K562 (cell line): ENCODE results near the gene ZRANB1. TPM values are rescaled to one million over a fixed set of nuclear protein-coding genes. Genes with fewer than 3 reads are reported as not detected.

Experiments
- ATAC-seq: fragments of 200-7000 bp; cut with Tn5 transposase; 3 replicates; pipeline ENCODE4 v1.9.1; 2020; ENCODE audit warnings: moderate library complexity
- BruUV-seq: library from RNA; stranded (reverse); fragments of 400-500 nt; replicated peaks from 2 replicates; lab custom pipeline; 2021; lab: Mats Ljungman, UMichigan
- CTCF ChIA-PET: fragments of 300-600 bp; formaldehyde crosslinking; extraction: SDS; loops from one replicate; lab custom pipeline; 2021; ENCODE audit warnings: low intra/inter-chr PET ratio; lab: Yijun Ruan, JAX
- POLR2A ChIA-PET: fragments of 300-600, 350-650 bp; sonication (Branson Sonifier 250); formaldehyde crosslinking; extraction: SDS; loops from one replicate; lab custom pipeline; 2021; ENCODE audit warnings: antibody characterized with exemption, inconsistent platforms; lab: Yijun Ruan, JAX
- DNase-seq, 4 experiments: peaks; one replicate each; pipeline versions ENCODE4 v3.0.0 to v3.0.0-alpha.2; 2011 to 2018; ENCODE audit warnings: low spot score in 3 of 4, mixed read lengths in 3 of 4; ENCODE audit errors: extremely low read depth in 1 of 4
- FAIRE-seq: peaks from 2 replicates; lab custom pipeline; 2011; peaks lifted over from hg19 to GRCh38; lab: Jason Lieb, UNC
- H2AFZ ChIP-seq: 2 replicates; pipeline ENCODE4 v1.6.0; 2011; ENCODE audit warnings: low read depth, low read length, control low read depth, inconsistent platforms
- H3K27ac ChIP-seq: fragments of 200-600 bp; 3 replicates; pipeline ENCODE4 v1.8.0; 2011; ENCODE audit warnings: low read depth, mild to moderate bottlenecking, control low read depth, inconsistent platforms, low read length, moderate library complexity, mixed read lengths; ENCODE audit errors: extremely low read depth
- H3K27me3 ChIP-seq, 2 experiments: fragments of 300-600 bp in 1 of 2; 2 replicates in 1 of 2; 3 replicates in 1 of 2; pipeline versions ENCODE4 v1.6.0 to v1.8.0; 2011; ENCODE audit warnings: inconsistent platforms in 2 of 2, low read length in 2 of 2, mild to moderate bottlenecking in 1 of 2, mixed read lengths in 1 of 2, moderate library complexity in 1 of 2; ENCODE audit not compliant: control insufficient read depth in 2 of 2, insufficient read depth in 2 of 2
- H3K36me3 ChIP-seq: fragments of 300-600 bp; 3 replicates; pipeline ENCODE4 v1.8.0; 2011; ENCODE audit warnings: mild to moderate bottlenecking, low read length, inconsistent platforms; ENCODE audit not compliant: control insufficient read depth, insufficient read depth
- H3K4me1 ChIP-seq, 2 experiments: fragments of 200-600 bp in 1 of 2; replicated peaks in 1 of 2; 2 replicates in 1 of 2; 3 replicates in 1 of 2; pipeline versions ENCODE4 v1.5.1 to v1.8.0; 2011; ENCODE audit warnings: inconsistent platforms in 2 of 2, low read length in 2 of 2, mild to moderate bottlenecking in 1 of 2, mixed read lengths in 1 of 2, moderate library complexity in 1 of 2; ENCODE audit not compliant: control insufficient read depth in 2 of 2, insufficient read depth in 2 of 2
- H3K4me2 ChIP-seq: 2 replicates; pipeline ENCODE4 v1.6.1; 2011; ENCODE audit warnings: low read length, control low read depth, inconsistent platforms, mixed read lengths; ENCODE audit not compliant: insufficient read depth
- H3K4me3 ChIP-seq: fragments of 200-600 bp; sonication (generic), shearing (Covaris generic); 2 replicates; pipeline ENCODE4 v1.5.1; 2016; ENCODE audit warnings: control low read depth, inconsistent platforms
- H3K79me2 ChIP-seq: fragments of 200-600 bp; 3 replicates; pipeline ENCODE4 v1.8.0; 2011; ENCODE audit warnings: low read length, inconsistent platforms; ENCODE audit not compliant: control insufficient read depth, insufficient read depth
- H3K9ac ChIP-seq, 2 experiments: 2 replicates each; pipeline versions ENCODE4 v1.6.0 to v1.6.1; 2011; ENCODE audit warnings: low read depth in 2 of 2, low read length in 2 of 2, control low read depth in 1 of 2, inconsistent platforms in 1 of 2, mild to moderate bottlenecking in 1 of 2, mixed read lengths in 1 of 2; ENCODE audit not compliant: insufficient read depth in 1 of 2
- H3K9me1 ChIP-seq: one replicate; pipeline ENCODE4 v1.6.0; 2011; ENCODE audit warnings: inconsistent platforms, mild to moderate bottlenecking, low read length, moderate library complexity; ENCODE audit not compliant: control insufficient read depth, insufficient read depth
- H3K9me3 ChIP-seq: replicated peaks from 2 replicates; pipeline ENCODE4 v1.5.1; 2011; ENCODE audit warnings: low read depth, low read length, inconsistent platforms; ENCODE audit not compliant: control insufficient read depth, insufficient read depth
- H4K20me1 ChIP-seq: replicated peaks from 2 replicates; pipeline ENCODE4 v1.6.1; 2011; ENCODE audit warnings: low read length, inconsistent platforms, mixed read lengths; ENCODE audit not compliant: control insufficient read depth, insufficient read depth
- FOXJ3 ChIP-seq: sonication (generic); formaldehyde crosslinking; IDR thresholded peaks from 2 replicates; pipeline ENCODE4 v1.4.0; 2020; ENCODE audit warnings: mild to moderate bottlenecking, missing genetic modification reagents
- MAZ ChIP-seq, 2 experiments: fragments of 450-650 bp in 1 of 2; sonication (generic) in 1 of 2; formaldehyde crosslinking; IDR thresholded peaks in 1 of 2; conservative IDR thresholded peaks in 1 of 2; 2 replicates each; pipeline versions ENCODE4 v1.4.0 to v1.5.0; 2020; ENCODE audit warnings: mild to moderate bottlenecking in 1 of 2, missing genetic modification reagents in 1 of 2
- SUPT5H ChIP-seq: fragments of 450-650 bp; IDR thresholded peaks from 2 replicates; pipeline ENCODE4 v1.6.1; 2016
- ZBED1 ChIP-seq: IDR thresholded peaks from 2 replicates; pipeline ENCODE4 v1.6.1; 2014
- ZFPM2 ChIP-seq: fragments of 250-450 bp; sonication (Bioruptor Pico); IDR thresholded peaks from 2 replicates; pipeline ENCODE4 v1.5.1; 2022; ENCODE audit warnings: mild to moderate bottlenecking
- ZNF408 ChIP-seq: fragments of 250-450 bp; sonication (Bioruptor Pico); IDR thresholded peaks from 2 replicates; pipeline ENCODE4 v1.4.0; 2020; ENCODE audit warnings: low read depth, mild to moderate bottlenecking, moderate library complexity
- ZNF778 ChIP-seq: fragments of 450-650 bp; formaldehyde crosslinking; IDR thresholded peaks from 2 replicates; pipeline ENCODE4 v1.4.0; 2020; ENCODE audit warnings: mild to moderate bottlenecking, moderate library complexity
- WGBS: fragments of 100-300 bp; shearing (Covaris generic); methylation state at CpG from one replicate; pipeline ENCODE4 v1.1.6; 2016; ENCODE audit warnings: low coverage, mixed read lengths; ENCODE audit not compliant: insufficient coverage; ENCODE audit errors: missing lambda C conversion rate; 5-methylcytosine and 5-hydroxymethylcytosine counted together
- in situ Hi-C: fragments of 300-500 bp; cut with MboI; formaldehyde crosslinking; loops from 4 replicates; pipeline ENCODE4 v1.15.0; 2018; ENCODE audit warnings: inconsistent platforms, mixed read lengths
- intact Hi-C: fragments of 100-400 bp; cut with micrococcal nuclease; formaldehyde crosslinking; loops from 2 replicates; pipeline ENCODE4 v1.14.2; 2022
- polyA plus RNA-seq, 8 experiments: library from polyadenylated mRNA; depleted of rRNA in 4 of 8; stranded (reverse) in 5 of 8; unstranded in 3 of 8; fragments of >200 nt; fragmentation: Nextera tagmentation in 2 of 8; fragmentation: Illumina TruSeq in 1 of 8; extraction: Ambion mirVana in 2 of 8; extraction: Trizol in 1 of 8; gene quantifications; 2 replicates each; pipeline versions ENCODE4 v1.2.1 to v1.2.3, GENCODE V29; 2011 to 2014; ENCODE audit warnings: inconsistent platforms in 1 of 8, missing spikeins in 1 of 8
- total RNA-seq, 7 experiments: library from RNA; depleted of rRNA in 6 of 7; stranded (reverse); fragments of >200 nt in 6 of 7; fragmentation: Illumina TruSeq in 2 of 7; extraction: Trizol in 2 of 7; gene quantifications; 2 replicates each; pipeline versions ENCODE4 v1.2.1 to v1.2.3, GENCODE V29; 2011 to 2021; ENCODE audit warnings: low replicate concordance in 1 of 7
- TF ChIP-seq, protein P1 (sequence below): fragments of 250-450 bp; sonication (Bioruptor Pico); IDR thresholded peaks from 2 replicates; pipeline ENCODE4 v1.5.0; 2020; ENCODE audit warnings: mild to moderate bottlenecking
- TF ChIP-seq, protein P2 (sequence below): fragments of 250-450 bp; sonication (Bioruptor Pico); IDR thresholded peaks from 2 replicates; pipeline ENCODE4 v1.4.0; 2020; ENCODE audit warnings: mild to moderate bottlenecking, moderate library complexity, borderline replicate concordance

The ZRANB1 gene
- total and polyA plus RNA-seq, 9 of the 15 experiments (the other 6 are each of a cell fraction or from before 2014, with no cell fraction given), result 0.07 to 1.1 (median 0.64) TPM

DNA sequence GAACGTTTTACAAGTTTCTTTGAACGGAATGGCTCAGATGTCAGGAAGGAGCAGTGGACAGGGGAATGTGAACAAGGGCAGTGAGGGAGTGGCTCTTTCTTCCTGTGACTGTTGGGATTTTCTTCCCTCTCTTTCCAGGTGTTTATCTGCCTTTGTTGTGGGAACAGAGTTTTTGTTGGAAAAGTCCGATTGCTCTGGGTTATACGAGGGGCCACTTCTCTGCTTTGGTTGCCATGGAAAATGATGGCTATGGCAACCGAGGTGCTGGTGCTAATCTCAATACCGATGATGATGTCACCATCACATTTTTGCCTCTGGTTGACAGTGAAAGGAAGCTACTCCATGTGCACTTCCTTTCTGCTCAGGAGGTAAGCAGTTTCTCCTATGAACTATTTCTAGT, 41.4 kb downstream of the ZRANB1 start (continued):
- TF ChIP-seq, protein P1, sequence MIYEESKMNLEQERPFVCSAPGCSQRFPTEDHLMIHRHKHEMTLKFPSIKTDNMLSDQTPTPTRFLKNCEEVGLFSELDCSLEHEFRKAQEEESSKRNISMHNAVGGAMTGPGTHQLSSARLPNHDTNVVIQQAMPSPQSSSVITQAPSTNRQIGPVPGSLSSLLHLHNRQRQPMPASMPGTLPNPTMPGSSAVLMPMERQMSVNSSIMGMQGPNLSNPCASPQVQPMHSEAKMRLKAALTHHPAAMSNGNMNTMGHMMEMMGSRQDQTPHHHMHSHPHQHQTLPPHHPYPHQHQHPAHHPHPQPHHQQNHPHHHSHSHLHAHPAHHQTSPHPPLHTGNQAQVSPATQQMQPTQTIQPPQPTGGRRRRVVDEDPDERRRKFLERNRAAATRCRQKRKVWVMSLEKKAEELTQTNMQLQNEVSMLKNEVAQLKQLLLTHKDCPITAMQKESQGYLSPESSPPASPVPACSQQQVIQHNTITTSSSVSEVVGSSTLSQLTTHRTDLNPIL (CRISPR knock-in tag), result no peak
- no peak for TF ChIP-seq ZNF408 (CRISPR knock-in tag)
- no peak for TF ChIP-seq MAZ (CRISPR knock-in tag; conservative IDR thresholded peaks at IDR 0.05 in 1 of 2, IDR thresholded peaks at IDR 0.05 in 1 of 2)
- TF ChIP-seq, protein P2, sequence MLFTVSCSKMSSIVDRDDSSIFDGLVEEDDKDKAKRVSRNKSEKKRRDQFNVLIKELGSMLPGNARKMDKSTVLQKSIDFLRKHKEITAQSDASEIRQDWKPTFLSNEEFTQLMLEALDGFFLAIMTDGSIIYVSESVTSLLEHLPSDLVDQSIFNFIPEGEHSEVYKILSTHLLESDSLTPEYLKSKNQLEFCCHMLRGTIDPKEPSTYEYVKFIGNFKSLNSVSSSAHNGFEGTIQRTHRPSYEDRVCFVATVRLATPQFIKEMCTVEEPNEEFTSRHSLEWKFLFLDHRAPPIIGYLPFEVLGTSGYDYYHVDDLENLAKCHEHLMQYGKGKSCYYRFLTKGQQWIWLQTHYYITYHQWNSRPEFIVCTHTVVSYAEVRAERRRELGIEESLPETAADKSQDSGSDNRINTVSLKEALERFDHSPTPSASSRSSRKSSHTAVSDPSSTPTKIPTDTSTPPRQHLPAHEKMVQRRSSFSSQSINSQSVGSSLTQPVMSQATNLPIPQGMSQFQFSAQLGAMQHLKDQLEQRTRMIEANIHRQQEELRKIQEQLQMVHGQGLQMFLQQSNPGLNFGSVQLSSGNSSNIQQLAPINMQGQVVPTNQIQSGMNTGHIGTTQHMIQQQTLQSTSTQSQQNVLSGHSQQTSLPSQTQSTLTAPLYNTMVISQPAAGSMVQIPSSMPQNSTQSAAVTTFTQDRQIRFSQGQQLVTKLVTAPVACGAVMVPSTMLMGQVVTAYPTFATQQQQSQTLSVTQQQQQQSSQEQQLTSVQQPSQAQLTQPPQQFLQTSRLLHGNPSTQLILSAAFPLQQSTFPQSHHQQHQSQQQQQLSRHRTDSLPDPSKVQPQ (CRISPR knock-in tag), result no peak
- no peak for TF ChIP-seq ZFPM2 (CRISPR knock-in tag)
- TF ChIP-seq ZNF778 (CRISPR knock-in tag), result no peak
- TF ChIP-seq ZBED1, result no peak

DNA sequence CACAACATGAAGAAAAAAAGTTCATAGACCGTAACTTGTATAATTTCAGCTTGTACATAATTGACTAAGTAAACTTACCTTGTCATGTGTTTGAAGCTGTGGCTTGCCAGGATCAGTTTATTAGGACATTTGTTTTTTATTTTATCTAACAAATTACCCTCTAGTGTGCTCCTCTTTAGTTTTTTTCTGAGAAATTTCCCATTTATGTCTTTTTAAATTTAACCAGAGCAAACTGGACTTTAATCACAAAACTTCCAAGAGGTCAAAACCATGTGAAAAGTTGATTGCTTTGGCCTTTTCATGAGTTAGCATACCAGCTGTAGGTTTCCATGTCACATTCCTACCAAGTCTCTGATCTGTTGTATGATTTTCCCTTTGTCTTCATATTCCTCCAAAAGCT, 42.5 kb downstream of the ZRANB1 start:
- no peak overlapping the region for H3K27ac ChIP-seq
- BruUV-seq, result no TSS peak
- no peak overlapping the region for H3K4me3 ChIP-seq
- in situ Hi-C loops (no loop called here), intact Hi-C loops (no loop called here)
- ChIA-PET CTCF (no interaction called here), POLR2A (no interaction called here)
- no peaks in the 10 kb centered on the region for H3K4me1 ChIP-seq
- no peaks in the 10 kb centered on the region for H3K9me3 ChIP-seq
- H3K4me2 ChIP-seq, result no peak overlapping the region
- no peak for FAIRE-seq
- no peaks in the 10 kb centered on the region for H4K20me1 ChIP-seq
- H3K9ac ChIP-seq, result no peak overlapping the region
- WGBS, result no CpG with 5 or more reads among the region's 1 CpG
- no peaks in the 10 kb centered on the region for H3K36me3 ChIP-seq
- TF ChIP-seq SUPT5H, result no peak
- no peak for TF ChIP-seq FOXJ3 (CRISPR knock-in tag)
- DNase-seq, result no peak
- H3K79me2 ChIP-seq, result no peaks in the 10 kb centered on the region
- no peak for ATAC-seq
- no peak overlapping the region for H2AFZ ChIP-seq
- no peaks in the 10 kb centered on the region for H3K9me1 ChIP-seq
- H3K27me3 ChIP-seq, result no peaks in the 10 kb centered on the region
